ENCODE data around the gene CD300LG.

The CD300LG gene

DNA sequence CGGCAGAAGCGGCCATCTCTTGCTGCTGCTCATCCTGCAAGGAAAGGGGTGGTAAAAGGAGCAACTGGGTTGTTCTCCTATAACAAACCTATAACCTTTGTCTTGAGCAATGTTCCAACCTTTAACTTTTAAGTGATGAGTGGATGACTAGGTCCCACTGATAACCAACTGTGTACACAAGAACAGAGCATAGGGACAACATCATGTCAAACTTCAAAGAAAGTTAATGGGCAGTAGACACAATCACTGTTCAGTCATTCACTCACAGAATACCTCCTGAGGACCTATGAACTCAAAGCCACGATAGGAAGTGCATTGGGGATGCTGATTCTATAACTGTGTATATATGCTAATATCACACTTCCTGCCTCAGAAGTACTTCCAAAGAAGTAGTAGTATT, 45.1 kb upstream of the CD300LG start:
- Histone ChIP-seq H3K4me1 (ENCODE audit: low read length) (no peaks in the 10 kb centered on the region), H3K4me2 (ENCODE audit: low read depth, low read length) (no peak overlapping the region), H3K27ac (ENCODE audit: low read length) (no peak overlapping the region), H3K36me3 (replicated peaks; ENCODE audit: insufficient read depth, low read length) (no peaks in the 10 kb centered on the region), H3K9ac (ENCODE audit: low read length) (no peak overlapping the region), H3K9me3 (replicated peaks; ENCODE audit: insufficient read depth, low read length) (no peaks in the 10 kb centered on the region), H2AFZ (ENCODE audit: low read length) (no peak overlapping the region), H4K20me1 (ENCODE audit: insufficient read depth, low read length) (no peaks in the 10 kb centered on the region), H3K27me3 (replicated peaks; ENCODE audit: insufficient read depth, low read length) (peaks cover 42% of the 10 kb centered on the region), H3K4me3 (ENCODE audit: low read length) (no peak overlapping the region), H3K9me2 (replicated peaks; ENCODE audit: insufficient read depth, low read length) (no peaks in the 10 kb centered on the region), H3K79me2 (ENCODE audit: low read length) (no peaks in the 10 kb centered on the region), H3F3A (ENCODE audit: insufficient read depth, low read length) (no peaks in the 10 kb centered on the region)
- no peak for DNase-seq
- TF ChIP-seq EZH2phosphoT487 (IDR thresholded peaks at IDR 0.05; ENCODE audit: low read length) (no peak), CTCF (IDR thresholded peaks at IDR 0.05; ENCODE audit: low read length) (no peak)

- Histone ChIP-seq H3K79me2 (ENCODE audit: low read length) (no peaks in the 10 kb centered on the region), H4K20me1 (ENCODE audit: insufficient read depth, low read length) (no peaks in the 10 kb centered on the region), H3K27ac (ENCODE audit: low read length) (no peak overlapping the region), H3K9ac (ENCODE audit: low read length) (no peak overlapping the region), H2AFZ (ENCODE audit: low read length) (no peak overlapping the region), H3K36me3 (replicated peaks; ENCODE audit: insufficient read depth, low read length) (no peaks in the 10 kb centered on the region), H3K4me2 (ENCODE audit: low read depth, low read length) (no peak overlapping the region), H3K27me3 (replicated peaks; ENCODE audit: insufficient read depth, low read length) (peaks cover 42% of the 10 kb centered on the region), H3K9me3 (replicated peaks; ENCODE audit: insufficient read depth, low read length) (no peaks in the 10 kb centered on the region), H3K9me2 (replicated peaks; ENCODE audit: insufficient read depth, low read length) (no peaks in the 10 kb centered on the region), H3F3A (ENCODE audit: insufficient read depth, low read length) (no peaks in the 10 kb centered on the region), H3K4me3 (ENCODE audit: low read length) (no peak overlapping the region), H3K4me1 (ENCODE audit: low read length) (no peaks in the 10 kb centered on the region)
- TF ChIP-seq EZH2 (optimal IDR thresholded peaks at IDR 0.05; ENCODE audit: low read depth, low read length) = no peak
- TF ChIP-seq EZH2phosphoT487 (IDR thresholded peaks at IDR 0.05; ENCODE audit: low read length) = no peak
- no peak for TF ChIP-seq CTCF (IDR thresholded peaks at IDR 0.05; ENCODE audit: low read length)
- DNase-seq = no peak
Observed at GRCh38 chr17:43803758-43804157, 43.2 kb upstream of the CD300LG start.

DNA sequence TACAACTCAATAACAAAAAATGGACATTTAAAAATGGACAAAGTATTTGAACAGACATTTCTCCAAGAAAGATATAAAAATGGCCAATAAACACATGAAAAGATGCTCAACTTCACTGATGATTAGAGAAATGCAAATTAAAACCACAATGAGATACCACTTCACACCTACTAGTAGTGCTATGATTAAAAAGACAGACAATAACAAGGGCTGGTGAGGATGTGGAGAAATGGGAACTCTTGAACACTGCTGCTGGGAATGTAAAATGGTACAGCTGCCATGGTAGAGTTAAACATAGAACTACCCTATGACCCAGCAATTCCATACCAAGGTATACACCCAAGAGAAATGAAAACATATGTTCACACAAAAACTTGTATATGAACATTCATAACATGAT, 41.9 kb upstream of the CD300LG start:
- no peaks in the 10 kb centered on the region for H3K36me3 ChIP-seq (replicated peaks; ENCODE audit: insufficient read depth, low read length)
- no peak overlapping the region for H3K27ac ChIP-seq (ENCODE audit: low read length)
- no peak overlapping the region for H3K9ac ChIP-seq (ENCODE audit: low read length)
- H3F3A ChIP-seq (ENCODE audit: insufficient read depth, low read length) = no peaks in the 10 kb centered on the region
- no peaks in the 10 kb centered on the region for H4K20me1 ChIP-seq (ENCODE audit: insufficient read depth, low read length)
- H3K4me1 ChIP-seq (ENCODE audit: low read length) = no peaks in the 10 kb centered on the region
- no peak for TF ChIP-seq EZH2phosphoT487 (IDR thresholded peaks at IDR 0.05; ENCODE audit: low read length)
- no peak for TF ChIP-seq CTCF (IDR thresholded peaks at IDR 0.05; ENCODE audit: low read length)
- TF ChIP-seq EZH2 (optimal IDR thresholded peaks at IDR 0.05; ENCODE audit: low read depth, low read length) = no peak
- no peaks in the 10 kb centered on the region for H3K9me2 ChIP-seq (replicated peaks; ENCODE audit: insufficient read depth, low read length)
- no peak overlapping the region for H3K4me3 ChIP-seq (ENCODE audit: low read length)
- no peak for DNase-seq
- no peaks in the 10 kb centered on the region for H3K9me3 ChIP-seq (replicated peaks; ENCODE audit: insufficient read depth, low read length)
- peaks cover 42% of the 10 kb centered on the region for H3K27me3 ChIP-seq (replicated peaks; ENCODE audit: insufficient read depth, low read length)
- no peak overlapping the region for H3K4me2 ChIP-seq (ENCODE audit: low read depth, low read length)
- no peaks in the 10 kb centered on the region for H3K79me2 ChIP-seq (ENCODE audit: low read length)
- no peak overlapping the region for H2AFZ ChIP-seq (ENCODE audit: low read length)

Measured in MM.1S (cell line).